Choroid plexus epithelial cell (primary cell): ENCODE data around the gene NEU1.
"Not testable (repeated sequence)": the region's sequence is repeated elsewhere in the genome, so short reads cannot be mapped to it uniquely, and the experiment has no call there.

Source experiments
- DNase-seq: peaks from one replicate; pipeline ENCODE4 v3.0.0-alpha.2; 2010; ENCODE audit warnings: low read depth
- H3K4me3 ChIP-seq: 2 replicates; pipeline ENCODE4 v1.5.1; 2011; ENCODE audit warnings: low read depth, mild to moderate bottlenecking, control low read depth, low read length, moderate library complexity
- TF ChIP-seq, protein P1 (sequence below): conservative IDR thresholded peaks from 2 replicates; pipeline ENCODE4 v1.5.1; 2011; ENCODE audit warnings: low read depth, mild to moderate bottlenecking, control low read depth, inconsistent platforms, low read length, moderate library complexity

The NEU1 gene

DNA sequence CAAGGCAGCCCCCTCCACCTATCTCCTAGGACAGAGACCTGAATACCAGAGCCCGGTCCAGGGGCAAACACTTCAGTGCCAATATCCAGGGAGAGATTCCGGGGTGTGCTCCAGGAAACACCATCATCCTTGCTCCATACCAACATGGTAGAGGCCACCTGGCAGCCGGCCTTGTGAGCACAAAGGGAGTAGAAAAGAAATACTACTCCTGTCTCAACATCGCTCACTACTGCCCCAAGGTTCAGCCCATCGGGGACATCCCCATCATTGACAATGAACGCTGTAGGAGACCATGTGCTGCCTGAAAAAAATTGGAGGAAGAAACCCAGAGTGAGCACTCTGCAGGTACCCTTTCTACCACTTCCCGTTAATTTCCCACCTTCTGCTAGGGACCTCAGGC, 1.5 kb downstream of the NEU1 start:
- DNase-seq: no peak
- TF ChIP-seq, protein P1, sequence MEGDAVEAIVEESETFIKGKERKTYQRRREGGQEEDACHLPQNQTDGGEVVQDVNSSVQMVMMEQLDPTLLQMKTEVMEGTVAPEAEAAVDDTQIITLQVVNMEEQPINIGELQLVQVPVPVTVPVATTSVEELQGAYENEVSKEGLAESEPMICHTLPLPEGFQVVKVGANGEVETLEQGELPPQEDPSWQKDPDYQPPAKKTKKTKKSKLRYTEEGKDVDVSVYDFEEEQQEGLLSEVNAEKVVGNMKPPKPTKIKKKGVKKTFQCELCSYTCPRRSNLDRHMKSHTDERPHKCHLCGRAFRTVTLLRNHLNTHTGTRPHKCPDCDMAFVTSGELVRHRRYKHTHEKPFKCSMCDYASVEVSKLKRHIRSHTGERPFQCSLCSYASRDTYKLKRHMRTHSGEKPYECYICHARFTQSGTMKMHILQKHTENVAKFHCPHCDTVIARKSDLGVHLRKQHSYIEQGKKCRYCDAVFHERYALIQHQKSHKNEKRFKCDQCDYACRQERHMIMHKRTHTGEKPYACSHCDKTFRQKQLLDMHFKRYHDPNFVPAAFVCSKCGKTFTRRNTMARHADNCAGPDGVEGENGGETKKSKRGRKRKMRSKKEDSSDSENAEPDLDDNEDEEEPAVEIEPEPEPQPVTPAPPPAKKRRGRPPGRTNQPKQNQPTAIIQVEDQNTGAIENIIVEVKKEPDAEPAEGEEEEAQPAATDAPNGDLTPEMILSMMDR: no peak
- no peak overlapping the region for H3K4me3 ChIP-seq

DNA sequence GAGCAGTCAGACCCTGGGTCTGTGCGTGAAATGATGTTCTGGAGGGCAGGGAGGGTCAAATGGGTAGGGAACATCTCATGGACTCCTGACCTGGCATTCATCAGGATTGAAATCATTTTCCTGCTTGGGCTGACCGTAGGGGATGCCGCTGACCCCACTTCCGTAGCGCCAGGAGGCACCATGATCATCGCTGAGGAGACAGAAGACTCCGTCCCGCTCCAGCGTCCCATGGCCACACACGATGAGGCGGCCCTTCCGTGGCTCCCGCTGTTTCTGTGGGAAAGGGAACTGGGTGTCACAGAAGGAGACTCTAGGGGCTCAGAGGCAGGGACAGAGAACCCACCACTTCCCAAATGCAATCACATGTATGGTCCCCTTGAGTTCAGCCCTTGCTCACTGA, 2.3 kb downstream of the NEU1 start:
- DNase-seq: no peak
- no peak overlapping the region for H3K4me3 ChIP-seq

DNA sequence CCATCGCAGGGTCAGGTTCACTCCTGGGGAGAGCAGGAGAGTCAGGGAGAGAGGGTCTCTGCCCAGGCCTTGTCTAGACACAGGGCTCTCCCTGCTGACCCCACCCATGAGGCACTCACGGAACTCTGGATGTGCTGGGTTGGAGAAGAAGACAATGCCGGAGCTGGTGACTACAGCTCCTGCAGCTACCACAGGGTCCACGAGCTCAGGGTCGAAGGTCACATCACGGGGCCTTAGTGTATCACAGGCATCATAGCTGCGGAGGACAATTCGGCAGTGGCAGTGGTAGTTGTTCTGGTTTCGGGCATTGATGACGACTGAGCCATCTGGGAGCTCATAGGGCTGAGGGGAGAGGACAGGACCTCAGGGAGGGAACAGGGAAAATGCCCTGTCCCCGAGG, 2.7 kb downstream of the NEU1 start:
- H3K4me3 ChIP-seq: no peak overlapping the region
- no peak for DNase-seq
- TF ChIP-seq, protein P1: no peak

More for the DNA sequence above, 2.3 kb downstream of the NEU1 start:
- TF ChIP-seq, protein P1: no peak

DNA sequence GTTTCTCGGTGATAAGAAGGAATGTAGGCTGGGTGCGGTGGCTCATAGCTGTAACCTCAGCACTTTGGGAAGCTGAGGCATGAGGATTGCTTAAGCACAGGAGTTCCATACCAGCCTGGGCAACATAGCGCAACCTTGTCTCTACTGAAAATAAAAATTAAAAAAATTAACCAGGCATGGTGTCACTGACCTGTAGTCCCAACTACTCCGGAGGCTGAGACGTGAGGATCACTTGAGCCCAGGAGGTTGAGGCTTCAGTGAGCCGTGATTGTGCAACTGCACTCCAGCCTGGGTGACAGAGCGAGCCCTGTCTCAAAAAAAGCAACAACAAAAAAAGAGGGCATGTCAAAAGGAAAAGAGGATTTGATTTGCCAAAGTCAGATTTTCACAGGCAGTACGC, 3.9 kb downstream of the NEU1 start:
- no peak overlapping the region for H3K4me3 ChIP-seq
- TF ChIP-seq, protein P1: no peak
- DNase-seq: no peak

DNA sequence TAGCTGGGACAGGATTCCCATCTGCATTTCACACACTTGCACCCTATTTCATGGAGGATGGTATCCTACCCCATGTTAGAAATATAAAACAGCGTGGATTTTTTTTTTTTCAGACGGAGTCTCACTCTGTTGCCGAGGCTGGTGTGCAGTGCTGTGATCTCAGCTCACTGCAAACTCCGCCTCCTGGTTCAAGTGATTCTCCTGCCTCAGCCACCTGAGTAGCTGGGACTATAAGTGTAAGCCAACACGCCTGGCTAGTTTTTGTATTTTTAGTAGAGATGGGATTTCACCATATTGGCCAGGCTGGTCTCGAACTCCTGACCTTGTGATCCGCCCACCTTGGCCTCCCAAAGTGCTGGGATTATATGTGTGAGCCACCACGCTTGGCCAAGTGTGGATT, 4.8 kb downstream of the NEU1 start:
- H3K4me3 ChIP-seq, DNase-seq: not testable (repeated sequence)

DNA sequence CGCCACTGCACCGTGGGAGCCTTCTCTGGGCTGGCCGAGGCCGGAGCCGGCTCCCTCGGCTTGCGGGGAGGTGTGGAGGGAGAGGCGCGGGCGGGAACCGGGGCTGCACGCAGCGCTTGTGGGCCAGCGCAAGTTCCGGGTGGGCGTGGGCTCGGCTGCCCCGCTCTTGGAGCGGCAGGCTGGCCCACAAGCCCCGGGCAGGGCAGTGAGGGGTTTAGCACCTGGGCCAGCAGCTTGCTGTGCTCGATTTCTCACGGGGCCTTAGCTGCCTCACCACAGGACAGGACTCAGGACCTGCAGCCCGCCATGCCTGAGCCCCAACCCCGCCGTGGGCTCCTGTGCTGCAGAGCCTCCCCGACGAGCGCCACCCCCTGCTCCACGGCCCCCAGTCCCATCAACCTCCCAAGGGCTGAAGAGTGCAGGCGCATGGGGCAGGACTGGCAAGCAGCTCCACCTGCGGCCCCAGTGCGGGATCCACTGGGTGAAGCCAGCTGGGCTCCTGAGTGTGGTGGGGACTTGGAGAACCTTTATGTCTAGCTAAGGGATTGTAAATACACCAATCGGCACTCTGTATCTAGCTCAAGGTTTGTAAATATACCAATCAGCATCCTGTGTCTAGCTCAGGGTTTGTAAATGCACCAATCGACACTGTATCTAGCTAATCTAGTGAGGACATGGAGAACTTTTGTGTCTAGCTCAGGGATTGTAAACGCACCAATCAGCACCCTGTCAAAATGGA, 10.5 kb downstream of the NEU1 start:
- DNase-seq, H3K4me3 ChIP-seq: not testable (repeated sequence)

DNA sequence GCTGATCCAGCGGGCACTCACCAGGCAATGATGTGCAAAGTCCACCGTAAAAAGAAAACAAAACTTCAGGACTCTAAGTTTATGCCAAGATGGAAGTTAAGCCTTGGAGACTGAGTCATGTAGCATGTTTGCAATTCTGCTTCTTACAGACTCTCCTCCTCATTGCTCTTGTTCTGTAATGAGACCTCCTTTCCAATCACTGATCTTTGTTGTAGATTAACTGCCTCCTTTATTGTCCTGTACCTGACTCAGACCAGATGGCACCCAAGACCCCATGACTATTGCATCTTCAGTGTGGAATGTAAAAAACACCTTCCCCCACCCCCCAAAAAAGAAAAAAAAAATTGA, 11.2 kb downstream of the NEU1 start:
- TF ChIP-seq, protein P1: no peak
- DNase-seq: no peak
- H3K4me3 ChIP-seq: no peak overlapping the region

DNA sequence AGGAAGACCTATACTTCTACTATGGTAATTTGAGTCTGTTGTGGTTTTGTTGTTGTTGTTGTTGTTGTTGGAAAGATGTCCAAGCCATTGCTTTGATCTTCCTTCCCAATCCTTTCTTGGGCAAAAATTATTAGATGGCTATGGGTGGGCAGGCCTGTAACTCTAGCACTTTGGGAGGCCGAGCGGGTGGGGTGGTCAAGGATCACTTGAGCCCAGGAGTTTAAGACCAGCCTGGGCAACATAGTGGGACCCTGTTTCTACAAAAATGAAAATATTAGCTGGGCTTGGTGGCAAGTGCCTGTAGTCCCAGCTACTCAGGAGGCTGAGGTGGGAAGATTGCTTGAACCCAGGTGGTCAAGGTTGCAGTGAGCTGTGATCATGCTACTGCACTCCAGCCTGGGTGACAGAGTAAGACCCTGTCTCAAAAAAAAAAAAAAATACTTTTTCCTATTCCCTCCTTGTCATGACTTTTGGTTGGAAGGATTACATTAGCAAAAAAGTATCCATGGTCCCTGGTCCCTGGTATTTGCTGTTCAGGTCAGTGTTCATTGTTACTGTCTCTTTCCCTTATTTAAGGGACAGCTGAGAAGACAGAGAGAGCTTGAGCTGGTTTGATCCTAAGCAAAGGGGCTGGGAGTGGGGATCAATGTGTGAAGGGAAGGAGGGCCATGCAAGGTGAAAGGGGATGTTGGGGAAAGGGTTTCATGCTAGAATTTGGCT, 11.7 kb downstream of the NEU1 start:
- DNase-seq: no peak
- TF ChIP-seq, protein P1: no peak
- H3K4me3 ChIP-seq: no peak overlapping the region
